Cardiac fibroblast (primary cell): ENCODE results near the gene SDK2.

ENCODE experiments used
- DNase-seq, 2 donors: peaks; one replicate each; pipeline versions ENCODE4 v3.0.0 to v3.0.0-alpha.2; 2010; ENCODE audit warnings: low read depth in 2 of 2
- H3K4me3 ChIP-seq, 2 donors: replicated peaks in 1 of 2; 1 replicate in 1 of 2; 2 replicates in 1 of 2; pipeline ENCODE4 v1.5.1; 2011; ENCODE audit warnings: low read depth in 2 of 2, low read length in 2 of 2, mild to moderate bottlenecking in 2 of 2, moderate library complexity in 1 of 2
- CTCF ChIP-seq: IDR thresholded peaks from one replicate; pipeline ENCODE4 v1.5.1; 2011; ENCODE audit warnings: low read depth, mild to moderate bottlenecking, low read length, inconsistent platforms

SDK2 gene

GRCh38 chr17:73349647-73350046 is 294.6 kb downstream of the SDK2 start:
- H3K4me3 ChIP-seq = no peak overlapping the region
- no peak for DNase-seq
- no peak for TF ChIP-seq CTCF

GRCh38 chr17:73349138-73349537 is 295.1 kb downstream of the SDK2 start:
- DNase-seq = peak in 1 of 2 donors; percentile 61
- no peak overlapping the region for H3K4me3 ChIP-seq
- no peak for TF ChIP-seq CTCF

- no peak for TF ChIP-seq CTCF
- no peak for DNase-seq
These were observed 295.5 kb downstream of the SDK2 start for GRCh38 chr17:73348829-73349095.

GRCh38 chr17:73348018-73348828 is 296.0 kb downstream of the SDK2 start:
- TF ChIP-seq CTCF = no peak
- no peak for DNase-seq

More at GRCh38 chr17:73348829-73349095, 295.5 kb downstream of the SDK2 start:
- H3K4me3 ChIP-seq = no peak overlapping the region

GRCh38 chr17:73347351-73347750 is 296.9 kb downstream of the SDK2 start:
- DNase-seq = peak in 1 of 2 donors; percentile 65
- H3K4me3 ChIP-seq = no peak overlapping the region
- no peak for TF ChIP-seq CTCF

More at GRCh38 chr17:73348018-73348828, 296.0 kb downstream of the SDK2 start:
- H3K4me3 ChIP-seq = no peak overlapping the region

GRCh38 chr17:73346501-73347162 is 297.6 kb downstream of the SDK2 start:
- H3K4me3 ChIP-seq = no peak overlapping the region
- TF ChIP-seq CTCF = no peak
- DNase-seq = no peak
